H1 (cell line): ENCODE results near the gene CMKLR1. TPM values are rescaled to one million over a fixed set of nuclear protein-coding genes. Genes with fewer than 3 reads are reported as not detected.

Experiments
- CTCF ChIA-PET: fragments of 300-600 bp; sonication (Branson Sonifier 250); formaldehyde crosslinking; loops from one replicate; lab custom pipeline; 2021; ENCODE audit not compliant: partially characterized antibody; lab: Charles Lee
- POLR2A ChIA-PET: fragments of 300-600 bp; sonication (Branson Sonifier 250); formaldehyde crosslinking; loops from one replicate; lab custom pipeline; 2021; ENCODE audit warnings: inconsistent platforms; ENCODE audit not compliant: partially characterized antibody; lab: Charles Lee
- DNase-seq, 2 experiments: peaks; one replicate each; pipeline versions ENCODE4 v3.0.0 to v3.0.0-alpha.2; 2010 to 2022; ENCODE audit warnings: low spot score in 2 of 2, low read depth in 1 of 2, mixed read lengths in 1 of 2
- FAIRE-seq: peaks from 2 replicates; lab custom pipeline; 2011; peaks lifted over from hg19 to GRCh38; lab: Jason Lieb, UNC
- H2AFZ ChIP-seq: 2 replicates; pipeline ENCODE4 v1.8.1; 2012; ENCODE audit warnings: low read length, inconsistent platforms
- H2AK5ac ChIP-seq: 2 replicates; pipeline ENCODE4 v1.6.1; 2013; ENCODE audit warnings: low read depth, low read length
- H2BK120ac ChIP-seq: replicated peaks from 2 replicates; pipeline ENCODE3; 2013; ENCODE audit warnings: low read depth, low read length, inconsistent platforms
- H2BK12ac ChIP-seq: 2 replicates; pipeline ENCODE4 v1.6.1; 2013; ENCODE audit warnings: low read depth, low read length
- H2BK15ac ChIP-seq: 2 replicates; pipeline ENCODE4 v1.6.1; 2013; ENCODE audit warnings: low read length
- H2BK20ac ChIP-seq: 2 replicates; pipeline ENCODE4 v1.6.1; 2013; ENCODE audit warnings: low read length
- H2BK5ac ChIP-seq: 2 replicates; pipeline ENCODE4 v1.6.1; 2013; ENCODE audit warnings: low read depth, low read length
- H3K14ac ChIP-seq: 2 replicates; pipeline ENCODE4 v1.6.1; 2013; ENCODE audit warnings: inconsistent platforms; ENCODE audit not compliant: insufficient read length
- H3K18ac ChIP-seq: 2 replicates; pipeline ENCODE4 v1.6.1; 2013; ENCODE audit warnings: low read length; ENCODE audit errors: extremely low read depth
- H3K23ac ChIP-seq: 2 replicates; pipeline ENCODE4 v1.6.1; 2013; ENCODE audit warnings: inconsistent platforms; ENCODE audit not compliant: insufficient read length
- H3K23me2 ChIP-seq: 2 replicates; pipeline ENCODE4 v1.6.1; 2013; ENCODE audit warnings: low read depth, low read length
- H3K27ac ChIP-seq: 2 replicates; pipeline ENCODE4 v1.6.1; 2011; ENCODE audit warnings: low read depth, low read length, inconsistent platforms
- H3K27me3 ChIP-seq, 4 experiments: replicated peaks in 1 of 4; 1 replicate in 1 of 4; 2 replicates in 3 of 4; pipeline versions ENCODE4 v1.6.1 to v1.8.1; 2011 to 2013; ENCODE audit warnings: low read length in 3 of 4, mild to moderate bottlenecking in 3 of 4, inconsistent platforms in 2 of 4, mixed read lengths in 2 of 4, moderate library complexity in 1 of 4; ENCODE audit not compliant: control insufficient read depth in 3 of 4, insufficient read depth in 3 of 4; ENCODE audit errors: extremely low read depth in 1 of 4
- H3K36me3 ChIP-seq, 4 experiments: 2 replicates each; pipeline versions ENCODE4 v1.6.1 to v1.8.1; 2011 to 2013; ENCODE audit warnings: mild to moderate bottlenecking in 4 of 4, low read length in 3 of 4, moderate library complexity in 2 of 4, control low read depth in 1 of 4, inconsistent platforms in 1 of 4; ENCODE audit not compliant: insufficient read depth in 4 of 4, control insufficient read depth in 2 of 4
- H3K4ac ChIP-seq: replicated peaks from 2 replicates; pipeline ENCODE3; 2013; ENCODE audit warnings: low read length, low read depth, mixed read lengths, inconsistent platforms; ENCODE audit not compliant: insufficient read length
- H3K4me1 ChIP-seq, 4 experiments: replicated peaks in 1 of 4; 1 replicate in 1 of 4; 2 replicates in 3 of 4; pipeline versions ENCODE4 v1.6.1 to v1.8.1; 2011 to 2013; ENCODE audit warnings: low read length in 3 of 4, inconsistent platforms in 2 of 4, mixed read lengths in 1 of 4; ENCODE audit not compliant: insufficient read depth in 4 of 4, control insufficient read depth in 3 of 4
- H3K4me2 ChIP-seq, 2 experiments: 2 replicates each; pipeline versions ENCODE4 v1.6.1 to v1.8.1; 2011 to 2013; ENCODE audit warnings: low read depth in 2 of 2, low read length in 2 of 2, control low read depth in 1 of 2, inconsistent platforms in 1 of 2, mild to moderate bottlenecking in 1 of 2; ENCODE audit not compliant: insufficient read depth in 1 of 2
- H3K4me3 ChIP-seq, 4 experiments: fragments of 200-600, 300-600 bp in 1 of 4; sonication (generic), shearing (Covaris generic), sonication (Bioruptor Twin) in 1 of 4; 2 replicates each; pipeline versions ENCODE4 v1.5.1 to v1.8.1; 2011 to 2016; ENCODE audit warnings: low read length in 4 of 4, low read depth in 3 of 4, control low read depth in 2 of 4, inconsistent platforms in 2 of 4, mild to moderate bottlenecking in 2 of 4, mixed read lengths in 1 of 4, moderate library complexity in 1 of 4; ENCODE audit not compliant: insufficient read depth in 2 of 4; ENCODE audit errors: extremely low read depth in 1 of 4
- H3K56ac ChIP-seq: replicated peaks from 2 replicates; pipeline ENCODE3; 2013; ENCODE audit warnings: low read depth, mild to moderate bottlenecking, mixed read lengths, low read length, inconsistent platforms; ENCODE audit not compliant: insufficient read length
- H3K79me1 ChIP-seq: 2 replicates; pipeline ENCODE4 v1.6.1; 2013; ENCODE audit warnings: low read depth, low read length, control low read depth
- H3K79me2 ChIP-seq, 2 experiments: 2 replicates each; pipeline versions ENCODE4 v1.6.1 to v1.8.1; 2012 to 2013; ENCODE audit warnings: low read length in 2 of 2, mild to moderate bottlenecking in 2 of 2, inconsistent platforms in 1 of 2; ENCODE audit not compliant: insufficient read depth in 2 of 2, control insufficient read depth in 1 of 2
- H3K9ac ChIP-seq, 4 experiments: replicated peaks in 1 of 4; 1 replicate in 1 of 4; 2 replicates in 3 of 4; pipeline versions ENCODE4 v1.6.1 to v1.8.1; 2011 to 2013; ENCODE audit warnings: low read depth in 3 of 4, low read length in 3 of 4, control low read depth in 2 of 4, mild to moderate bottlenecking in 2 of 4, moderate library complexity in 2 of 4, inconsistent platforms in 1 of 4; ENCODE audit errors: extremely low read depth in 1 of 4
- H3K9me3 ChIP-seq, 2 experiments: 2 replicates each; pipeline versions ENCODE4 v1.6.1 to v1.8.1; 2012 to 2013; ENCODE audit warnings: mild to moderate bottlenecking in 2 of 2, moderate library complexity in 2 of 2, control low read depth in 1 of 2, inconsistent platforms in 1 of 2, low read depth in 1 of 2, low read length in 1 of 2, mixed read lengths in 1 of 2; ENCODE audit not compliant: insufficient read depth in 2 of 2
- H4K20me1 ChIP-seq, 2 experiments: replicated peaks in 1 of 2; 2 replicates each; pipeline versions ENCODE3 to v1.8.1; 2011 to 2013; ENCODE audit warnings: inconsistent platforms in 2 of 2, low read length in 2 of 2, mild to moderate bottlenecking in 1 of 2; ENCODE audit not compliant: insufficient read depth in 2 of 2, control insufficient read depth in 1 of 2
- H4K5ac ChIP-seq: 2 replicates; pipeline ENCODE4 v1.6.1; 2013; ENCODE audit warnings: low read length, low read depth, mixed read lengths, inconsistent platforms; ENCODE audit not compliant: insufficient read length
- H4K8ac ChIP-seq: 2 replicates; pipeline ENCODE4 v1.8.0; 2013; ENCODE audit warnings: mild to moderate bottlenecking, moderate library complexity, low read length, inconsistent platforms; ENCODE audit not compliant: insufficient read depth; ENCODE audit errors: extremely low read depth
- H4K91ac ChIP-seq: replicated peaks from 2 replicates; pipeline ENCODE3; 2013; ENCODE audit warnings: low read length, mixed read lengths, inconsistent platforms; ENCODE audit not compliant: insufficient read length
- BCL11A ChIP-seq, 2 experiments: IDR thresholded peaks; one replicate each; pipeline ENCODE4 v1.6.1; 2011; ENCODE audit warnings: low read depth in 2 of 2, low read length in 2 of 2, mild to moderate bottlenecking in 2 of 2
- YY1 ChIP-seq: IDR thresholded peaks from 2 replicates; pipeline ENCODE4 v1.6.1; 2011; ENCODE audit warnings: low read depth, mild to moderate bottlenecking, low read length
- WGBS, 2 experiments: shearing (Covaris generic) in 1 of 2; methylation state at CpG; one replicate each; pipeline versions ENCODE4 v1.1.6 to v1.1.7; 2013 to 2015; ENCODE audit warnings: low lambda C conversion rate in 2 of 2, mixed read lengths in 2 of 2, inconsistent platforms in 1 of 2, low coverage in 1 of 2, missing lambda C conversion rate in 1 of 2; ENCODE audit not compliant: insufficient replicate concordance in 2 of 2, insufficient coverage in 1 of 2, insufficient read length in 1 of 2; ENCODE audit errors: extremely low coverage in 1 of 2, missing lambda C conversion rate in 1 of 2; 5-methylcytosine and 5-hydroxymethylcytosine counted together
- polyA plus RNA-seq, 7 experiments: library from polyadenylated mRNA; depleted of rRNA in 3 of 7; stranded (reverse) in 5 of 7; unstranded in 2 of 7; fragments of >200 nt in 5 of 7; fragments of 200-250 nt in 2 of 7; gene quantifications; 1 replicate in 5 of 7; 2 replicates in 1 of 7; 4 replicates in 1 of 7; pipeline versions ENCODE4 v1.2.1 to v1.2.3, GENCODE V29; 2011 to 2013; ENCODE audit warnings: missing spikeins in 2 of 7, mixed read lengths in 2 of 7
- total RNA-seq: library from RNA; stranded (reverse); fragmentation: NEBNext Ultra II Directional; extraction: Animal tissue kit (Norgen Biotek cat#: 25700); gene quantifications from 2 replicates; pipeline ENCODE4 v1.2.1, GENCODE V29; 2021

Gene CMKLR1
- total and polyA plus RNA-seq, 2 of the 8 experiments (the other 6 are each of a cell fraction or from before 2014, with no cell fraction given): 2.1 to 2.8 TPM

GRCh38 chr12:108310489-108310888, 28.6 kb downstream of the CMKLR1 start:
- Histone ChIP-seq H2BK15ac (no peak overlapping the region; the same call in 1 of the 2 replicates), H3K4ac (no peak overlapping the region), H2AK5ac (peak overlapping the region; percentile 17; the same call in 1 of the 2 replicates), H3K27me3 (no peaks in the 10 kb centered on the region), H2BK5ac (0 out of 2 replicates have a peak overlapping the region, but pooled peaks have one; percentile 16), H3K18ac (no peak overlapping the region), H3K79me2 (no peaks in the 10 kb centered on the region), H3K23me2 (no peaks in the 10 kb centered on the region; the same call in 1 of the 2 replicates), H2AFZ (no peak overlapping the region), H4K5ac (no peak overlapping the region), H2BK120ac (no peak overlapping the region), H4K20me1 (no peaks in the 10 kb centered on the region), H2BK20ac (no peak overlapping the region), H3K27ac (no peak overlapping the region), H3K9ac (no peak overlapping the region), H2BK12ac (peak overlapping the region; percentile 43; the same call in 1 of the 2 replicates), H3K14ac (no peak overlapping the region), H3K23ac (no peak overlapping the region), H3K4me2 (no peak overlapping the region), H3K4me1 (peaks cover 2 to 8% (median 4%) of the 10 kb centered on the region in 4 experiments; a peak in 5 of 7 replicates), H3K79me1 (no peaks in the 10 kb centered on the region; the same call in 1 of the 2 replicates), H3K36me3 (no peaks in the 10 kb centered on the region), H4K91ac (no peak overlapping the region), H3K56ac (no peak overlapping the region), H3K9me3 (no peaks in the 10 kb centered on the region), H4K8ac (no peak overlapping the region), H3K4me3 (no peak overlapping the region)
- FAIRE-seq (no peak), DNase-seq (no peak)
- no peak for TF ChIP-seq YY1
- TF ChIP-seq BCL11A (IDR thresholded peaks at IDR 0.05; ENCODE audit: low read depth in 2 of 2, low read length in 2 of 2): no peak
- ChIA-PET CTCF (interaction anchor here (0.6 to 0.9 kb wide), 2 partner anchors 24 to 73 kb away, joined by 3 to 4 read pairs; no protein-coding TSS in a partner anchor), POLR2A (no interaction called here)
- WGBS, 2 experiments: 93% methylated on average over 4 of the region's 6 CpGs; no CpG with 5 or more reads in 1 of the 2 experiments
